C4-2B (cell line): ENCODE measurements around the gene UCHL5.
"Not testable (repeated sequence)": the region's sequence is repeated elsewhere in the genome, so short reads cannot be mapped to it uniquely, and the experiment has no call there.

ENCODE experiments used
- H3K27ac ChIP-seq: fragments of 450-650 bp; 2 replicates; pipeline ENCODE4 v1.5.1; 2017
- CTCF ChIP-seq: fragments of 450-650 bp; conservative IDR thresholded peaks from 2 replicates; pipeline ENCODE4 v1.5.1; 2017; ENCODE audit warnings: mild to moderate bottlenecking
- ZFX ChIP-seq: fragments of 450-650 bp; IDR thresholded peaks from 2 replicates; pipeline ENCODE4 v1.6.1; 2017

Gene UCHL5

GRCh38 chr1:193042766-193043691 lies 16.1 kb downstream of the UCHL5 start:
- TF ChIP-seq ZFX (no peak), CTCF (no peak)

GRCh38 chr1:193040011-193040410 lies 19.1 kb downstream of the UCHL5 start:
- no peak for TF ChIP-seq CTCF
- no peak for TF ChIP-seq ZFX

More at GRCh38 chr1:193042766-193043691, 16.1 kb downstream of the UCHL5 start:
- no peak overlapping the region for H3K27ac ChIP-seq

GRCh38 chr1:193036337-193037047 lies 22.7 kb downstream of the UCHL5 start:
- H3K27ac ChIP-seq: no peak overlapping the region
- no peak for TF ChIP-seq CTCF
- no peak for TF ChIP-seq ZFX

More at GRCh38 chr1:193040011-193040410, 19.1 kb downstream of the UCHL5 start:
- H3K27ac ChIP-seq: no peak overlapping the region

- no peak overlapping the region for H3K27ac ChIP-seq
- TF ChIP-seq CTCF (no peak), ZFX (no peak)
These were observed 25.6 kb downstream of the UCHL5 start for GRCh38 chr1:193033610-193034009.

- H3K27ac ChIP-seq: not testable (repeated sequence)
These were observed 26.3 kb downstream of the UCHL5 start for GRCh38 chr1:193032643-193033427.

GRCh38 chr1:193031431-193031830 lies 27.7 kb downstream of the UCHL5 start:
- no peak overlapping the region for H3K27ac ChIP-seq

More at GRCh38 chr1:193031431-193031830, 27.7 kb downstream of the UCHL5 start:
- TF ChIP-seq ZFX (no peak), CTCF (peak; percentile 66)
